ENCODE measurements around the gene CNDP2. TPM values are rescaled to one million over a fixed set of nuclear protein-coding genes. Genes with fewer than 3 reads are reported as not detected.
"Not testable (repeated sequence)": the region's sequence is repeated elsewhere in the genome, so short reads cannot be mapped to it uniquely, and the experiment has no call there.

Gene CNDP2
- total RNA-seq, 2 donors from 2014 or later: 71.1 to 79.4 TPM

GRCh38 chr18:74512321-74513053 is 16.3 kb downstream of the CNDP2 start:
- DNase-seq (no peak), ATAC-seq (no peak)
- intact Hi-C loops (cut with DNase I): no loop called here

DNA sequence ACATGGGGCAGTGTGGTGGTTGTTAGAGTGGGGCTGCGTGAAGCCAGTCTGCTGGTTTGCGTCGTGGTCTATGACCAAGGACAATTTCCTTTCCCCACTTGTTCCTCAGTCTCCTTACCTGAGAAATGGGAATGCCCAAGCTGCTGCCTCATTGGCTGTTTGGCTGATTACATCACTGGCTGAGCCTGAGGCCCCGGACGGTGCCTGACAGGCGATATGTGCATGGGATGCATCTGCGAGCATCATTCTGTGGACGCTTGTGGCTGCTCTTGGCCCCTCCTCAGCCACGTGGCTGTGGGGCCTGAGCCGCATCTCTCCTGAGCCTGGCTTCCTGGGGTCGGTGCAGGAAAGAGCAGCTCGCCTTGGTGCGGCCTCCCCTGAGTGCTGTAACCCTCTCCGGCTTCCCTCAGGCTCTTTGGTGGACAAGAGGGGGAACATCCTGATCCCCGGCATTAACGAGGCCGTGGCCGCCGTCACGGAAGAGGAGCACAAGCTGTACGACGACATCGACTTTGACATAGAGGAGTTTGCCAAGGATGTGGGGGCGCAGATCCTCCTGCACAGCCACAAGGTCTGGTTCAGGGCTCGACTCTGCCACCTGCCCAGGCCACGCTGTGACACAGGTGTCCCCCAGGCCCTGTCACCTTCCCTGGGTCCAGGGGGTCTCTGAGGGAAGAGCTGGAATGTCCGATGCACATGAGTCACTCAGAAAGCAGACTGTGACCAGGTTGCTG is 17.2 kb downstream of the CNDP2 start:
- ATAC-seq: peak in 1 of 2 donors; percentile 15
- DNase-seq: no peak
- intact Hi-C loops (cut with DNase I): no loop called here

GRCh38 chr18:74513883-74514205 is 17.7 kb downstream of the CNDP2 start:
- no peak for ATAC-seq
- DNase-seq: no peak

DNA sequence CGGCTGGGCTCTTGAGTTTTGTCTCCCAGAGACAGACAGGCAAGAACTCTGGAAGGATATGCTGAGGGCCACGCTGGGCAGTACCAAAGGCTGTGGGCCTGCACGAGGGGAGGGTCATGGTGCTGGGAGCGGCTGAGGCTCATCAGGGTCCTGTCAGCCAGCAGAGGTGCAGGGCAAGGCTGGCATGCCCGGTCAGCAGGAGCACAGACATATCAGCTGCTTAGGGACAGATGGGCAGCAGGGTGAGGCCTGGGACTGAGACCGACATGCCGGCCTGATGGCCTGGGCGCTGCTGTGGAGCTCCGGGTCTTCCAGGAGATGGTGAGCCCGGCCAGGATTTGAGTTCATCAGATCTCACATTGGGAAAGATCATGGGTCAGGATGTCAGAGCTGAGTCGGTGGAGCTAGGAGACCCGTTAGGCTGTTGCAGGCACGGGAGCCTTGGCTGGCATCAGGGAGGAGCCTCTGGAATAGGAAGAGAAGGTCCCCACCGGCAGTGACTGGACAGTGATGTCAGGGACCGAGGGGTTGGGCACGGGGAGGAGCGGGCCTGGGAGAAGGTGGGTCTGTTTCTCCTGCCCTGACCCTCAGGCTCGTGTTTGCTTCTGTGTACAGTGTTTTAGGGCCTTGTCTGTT is 18.8 kb downstream of the CNDP2 start:
- no peak for ATAC-seq
- no peak for DNase-seq
- intact Hi-C loops (cut with DNase I): no loop called here

More at GRCh38 chr18:74513883-74514205, 17.7 kb downstream of the CNDP2 start:
- intact Hi-C loops (cut with DNase I): no loop called here

DNA sequence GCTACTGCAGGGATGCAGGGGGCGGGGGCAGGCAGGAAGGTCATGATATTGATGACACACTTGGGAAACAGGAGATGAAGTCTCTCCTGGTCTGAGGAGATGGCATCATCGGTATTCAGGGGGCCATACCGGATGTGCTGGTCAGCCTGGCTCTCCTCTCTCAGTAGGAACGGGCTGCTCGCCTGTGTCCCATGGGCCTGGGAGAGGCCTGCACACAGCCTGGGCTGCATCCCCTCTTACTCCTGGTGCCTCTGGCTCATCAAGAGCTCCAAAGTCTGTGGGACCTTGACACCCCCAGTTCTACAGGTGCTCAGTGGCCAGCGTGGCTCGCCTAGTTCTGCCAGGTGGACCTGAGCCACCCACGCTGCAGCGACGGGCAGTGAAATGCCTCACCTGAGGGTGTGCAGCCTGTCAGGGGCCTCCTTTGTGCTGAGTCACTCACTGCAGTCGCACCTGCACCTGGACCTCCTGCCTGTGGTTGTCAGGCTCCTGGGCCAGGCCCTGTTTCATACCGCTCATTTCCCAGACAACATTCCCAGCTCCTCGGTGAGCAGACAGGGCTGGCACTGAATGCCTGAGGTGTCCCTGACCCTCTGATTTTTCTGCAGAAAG is 19.6 kb downstream of the CNDP2 start:
- no peak for ATAC-seq
- intact Hi-C loops (cut with DNase I): no loop called here
- DNase-seq: no peak

DNA sequence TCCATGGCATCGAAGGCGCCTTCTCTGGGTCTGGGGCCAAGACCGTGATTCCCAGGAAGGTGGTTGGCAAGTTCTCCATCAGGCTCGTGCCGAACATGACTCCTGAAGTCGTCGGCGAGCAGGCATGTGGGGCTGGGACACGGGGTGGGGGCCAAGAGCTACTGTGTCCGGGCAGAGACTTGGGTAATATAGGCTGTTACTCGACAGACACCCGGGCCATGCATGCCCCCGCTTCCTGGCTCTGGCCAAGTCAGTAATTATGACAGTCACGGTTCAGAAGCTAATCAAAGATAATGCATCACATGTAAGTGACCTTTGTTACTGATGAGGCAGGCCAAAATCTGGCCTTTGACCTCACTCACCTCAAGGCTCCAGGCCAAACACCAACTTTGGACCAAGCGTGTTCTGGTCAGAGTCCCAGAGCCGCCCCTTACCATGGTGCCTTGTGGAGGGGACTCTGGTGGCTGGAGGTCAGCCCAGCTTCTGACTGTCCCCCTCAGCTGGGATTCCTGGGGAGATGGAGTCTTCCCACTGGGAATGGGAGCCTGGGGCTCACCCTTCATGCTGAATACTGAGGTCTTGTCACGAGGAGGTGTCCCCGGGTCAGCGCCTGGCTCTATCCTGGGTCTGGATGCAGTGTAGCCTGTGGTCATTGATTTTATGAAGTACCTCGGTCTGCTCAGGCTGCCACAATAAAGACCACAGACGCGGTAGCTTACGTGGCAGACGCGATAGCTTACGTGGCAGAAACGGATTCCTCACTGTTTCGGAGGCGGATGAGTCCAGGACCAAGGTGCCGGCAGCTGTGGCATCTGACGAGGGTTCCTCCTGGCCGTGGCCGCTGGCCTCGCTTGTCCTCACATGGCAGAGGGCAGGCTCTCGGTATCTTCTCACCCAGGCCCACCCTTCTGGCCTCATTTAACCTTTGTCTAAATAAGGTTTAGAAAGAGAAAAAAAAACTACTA is 20.4 kb downstream of the CNDP2 start:
- DNase-seq (no peak), ATAC-seq (no peak)
- intact Hi-C loops (cut with DNase I): no loop called here

- intact Hi-C loops (cut with DNase I): no loop called here
- DNase-seq: no peak
- ATAC-seq: no peak
Measured at GRCh38 chr18:74517236-74517630, 21.1 kb downstream of the CNDP2 start.

DNA sequence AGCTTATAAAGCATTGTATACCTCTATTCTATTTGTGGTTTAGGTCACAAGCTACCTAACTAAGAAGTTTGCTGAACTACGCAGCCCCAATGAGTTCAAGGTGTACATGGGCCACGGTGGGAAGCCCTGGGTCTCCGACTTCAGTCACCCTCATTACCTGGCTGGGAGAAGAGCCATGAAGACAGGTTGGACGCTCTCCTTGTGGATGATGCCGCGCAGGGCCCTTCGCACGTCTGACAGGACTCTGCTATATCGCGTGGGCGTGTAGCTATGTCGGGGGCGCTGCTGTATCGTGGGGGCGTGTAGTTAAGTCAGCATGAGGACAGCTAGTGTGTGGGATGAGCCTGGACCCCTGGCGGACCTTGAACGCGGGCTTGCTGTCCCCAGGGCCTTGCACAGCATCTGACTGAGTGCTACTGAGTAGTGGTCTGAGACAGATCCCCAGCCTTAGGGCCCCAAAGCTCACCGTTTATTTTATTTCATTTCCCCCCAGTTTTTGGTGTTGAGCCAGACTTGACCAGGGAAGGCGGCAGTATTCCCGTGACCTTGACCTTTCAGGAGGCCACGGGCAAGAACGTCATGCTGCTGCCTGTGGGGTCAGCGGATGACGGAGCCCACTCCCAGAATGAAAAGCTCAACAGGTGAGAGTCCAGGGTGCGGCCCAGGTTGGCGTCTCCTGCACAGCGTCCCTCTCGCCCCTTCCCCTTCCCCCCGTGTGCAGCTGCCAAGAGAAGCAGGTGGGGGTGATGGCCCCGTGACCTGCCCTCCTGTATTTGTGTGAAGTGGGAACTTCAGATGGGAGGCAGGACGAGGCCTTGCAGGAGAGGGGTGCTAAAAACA is 22.5 kb downstream of the CNDP2 start:
- intact Hi-C loops (cut with DNase I): no loop called here
- ATAC-seq (no peak), DNase-seq (no peak)

GRCh38 chr18:74519320-74520095 is 23.3 kb downstream of the CNDP2 start:
- DNase-seq (no peak), ATAC-seq (no peak)
- intact Hi-C loops (cut with DNase I): no loop called here

- intact Hi-C loops (cut with DNase I): no loop called here
- ATAC-seq (no peak), DNase-seq (no peak)
Measured at GRCh38 chr18:74520096-74520833, 24.1 kb downstream of the CNDP2 start.

- intact Hi-C loops (cut with DNase I): no loop called here
Measured at GRCh38 chr18:74521068-74521725, 25.0 kb downstream of the CNDP2 start.

DNA sequence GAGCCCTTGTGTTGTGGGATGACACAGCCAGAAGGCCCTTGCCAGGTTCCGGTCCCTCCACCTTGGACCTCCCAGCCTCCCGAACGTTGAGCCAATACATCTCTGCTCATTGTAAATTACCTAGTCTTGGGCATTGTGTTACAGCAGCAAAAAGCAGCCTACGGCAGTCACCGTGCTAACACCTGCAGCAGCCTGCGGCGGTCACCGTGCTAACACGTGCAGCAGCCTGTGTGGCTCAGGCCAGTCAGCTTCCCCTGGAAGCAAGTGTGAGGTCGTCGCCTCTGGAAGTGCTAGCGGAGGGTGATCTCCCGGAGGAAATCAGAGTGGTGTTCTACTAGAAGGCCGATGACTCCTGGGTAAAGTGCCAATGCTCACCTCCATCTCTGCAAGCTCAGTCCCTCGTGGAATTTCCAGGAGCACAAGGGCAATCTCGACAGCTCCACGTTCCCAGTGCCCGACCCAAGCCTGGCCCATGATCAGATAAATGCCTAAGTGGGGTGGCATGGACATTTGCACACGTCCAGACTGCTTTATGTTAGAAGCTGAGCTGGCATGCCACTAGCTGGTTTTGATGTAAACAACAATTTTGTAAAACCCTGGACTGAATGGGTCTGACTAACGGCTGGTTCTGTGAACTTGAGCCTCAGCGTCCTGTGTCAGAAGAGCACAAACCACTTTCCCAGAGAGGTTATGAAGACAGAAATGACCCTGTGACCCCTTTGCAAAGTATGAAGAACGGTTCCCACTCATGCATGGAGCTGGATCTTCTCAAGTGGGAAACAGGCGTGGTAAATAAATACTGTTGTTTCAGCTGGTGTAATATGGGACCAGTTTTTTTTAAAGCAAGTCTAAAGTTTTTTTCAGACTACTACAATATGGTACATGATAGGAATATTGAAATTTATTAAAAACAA is 26.7 kb downstream of the CNDP2 start:
- ATAC-seq (no peak), DNase-seq (no peak)
- intact Hi-C loops (cut with DNase I): no loop called here

More at GRCh38 chr18:74521068-74521725, 25.0 kb downstream of the CNDP2 start:
- ATAC-seq (no peak), DNase-seq (no peak)

DNA sequence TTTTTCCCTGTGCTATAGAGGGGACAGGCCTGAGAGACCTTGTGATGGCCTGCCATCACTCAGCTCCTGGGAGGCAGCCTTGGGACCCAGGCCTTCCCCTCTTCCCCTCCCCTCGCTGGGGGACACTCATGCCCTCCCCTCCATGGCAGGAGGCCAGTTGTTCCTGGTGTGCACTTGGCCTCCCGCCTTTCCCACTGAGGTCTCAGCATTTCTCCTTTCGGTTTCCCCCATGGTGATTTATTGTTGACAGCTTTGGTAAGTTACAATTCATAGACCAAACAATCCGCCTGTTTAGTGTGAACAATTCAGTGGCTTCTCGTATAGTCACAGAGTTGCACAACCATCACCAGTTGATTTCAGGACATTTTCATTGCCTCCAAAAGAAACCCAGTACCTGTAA is 27.9 kb downstream of the CNDP2 start:
- DNase-seq: no peak
- intact Hi-C loops (cut with DNase I): no loop called here
- peak; percentile 38 to 50 for ATAC-seq

- intact Hi-C loops (cut with DNase I); ATAC-seq; DNase-seq: not testable (repeated sequence)
Measured at GRCh38 chr18:74524915-74525314, 28.8 kb downstream of the CNDP2 start.

DNA sequence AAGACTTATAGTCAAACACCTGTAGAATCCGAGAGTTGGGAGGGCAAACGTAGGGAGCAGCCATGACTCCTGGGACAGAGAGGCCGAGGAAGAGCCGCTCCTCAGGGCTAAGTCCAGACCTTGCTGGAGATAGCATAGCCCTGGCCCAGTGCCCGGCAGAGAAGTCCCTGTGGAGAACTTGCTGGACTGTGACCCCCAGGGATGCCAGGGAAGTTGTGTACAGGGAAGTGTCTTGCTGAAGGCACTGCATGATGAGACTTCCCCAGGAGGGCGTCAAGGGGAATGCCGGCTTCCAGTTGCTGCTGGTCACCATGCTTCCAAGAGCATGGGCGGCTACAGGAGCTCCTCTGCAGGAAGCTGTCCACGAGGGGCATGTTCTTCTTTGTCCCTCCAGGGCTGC is 29.6 kb downstream of the CNDP2 start:
- DNase-seq (no peak), ATAC-seq (no peak)
- intact Hi-C loops (cut with DNase I): no loop called here
